ENCODE results near the gene AGAP1. TPM values are rescaled to one million over a fixed set of nuclear protein-coding genes. Genes with fewer than 3 reads are reported as not detected.

Gene AGAP1
- total and polyA plus RNA-seq, 4 donors: 2.0 to 8.5 (median 5.4) TPM

DNA sequence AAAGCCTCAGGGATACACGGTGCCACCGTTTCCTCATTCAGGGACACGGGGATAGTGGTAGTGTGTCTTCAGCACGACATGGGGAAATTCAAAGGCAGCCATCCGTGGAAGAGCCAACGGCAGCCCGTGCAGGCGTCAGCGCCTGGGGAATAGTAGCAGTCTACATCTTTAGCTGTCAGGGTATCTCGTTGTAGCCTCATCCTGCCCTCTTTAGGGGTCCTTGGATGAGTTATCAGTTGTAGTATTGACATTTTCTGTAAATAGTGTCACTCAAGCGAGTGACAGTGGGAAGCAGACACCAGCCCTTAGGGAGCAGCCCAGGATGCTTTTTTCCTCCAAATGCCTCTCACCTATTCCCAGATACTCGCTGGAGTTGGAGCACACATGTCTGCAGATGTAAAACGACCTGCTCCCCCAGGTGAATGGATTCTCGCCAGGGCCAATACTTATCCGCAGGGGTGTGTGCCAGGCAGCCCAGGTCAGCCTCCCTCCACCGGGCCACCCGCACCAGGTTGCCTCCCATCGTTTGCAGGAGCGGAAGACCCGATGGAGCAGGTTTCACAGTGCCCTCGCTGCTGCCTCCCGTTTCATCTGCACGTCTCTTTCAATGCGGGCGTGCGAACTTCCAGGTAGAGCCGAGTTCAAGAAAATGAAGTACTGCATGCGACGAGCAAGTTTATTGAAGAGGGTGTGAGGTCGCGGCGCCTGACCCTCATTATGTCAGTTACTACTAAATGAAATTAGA is 41.0 kb downstream of the AGAP1 start (continued):
- TF ChIP-seq GABPA (IDR thresholded peaks at IDR 0.05 in 1 of 2, conservative IDR thresholded peaks at IDR 0.05 in 1 of 2): no peak
- no peak for TF ChIP-seq FOXA1 (IDR thresholded peaks at IDR 0.05)
- no peak for TF ChIP-seq HNF4G (IDR thresholded peaks at IDR 0.05)

DNA sequence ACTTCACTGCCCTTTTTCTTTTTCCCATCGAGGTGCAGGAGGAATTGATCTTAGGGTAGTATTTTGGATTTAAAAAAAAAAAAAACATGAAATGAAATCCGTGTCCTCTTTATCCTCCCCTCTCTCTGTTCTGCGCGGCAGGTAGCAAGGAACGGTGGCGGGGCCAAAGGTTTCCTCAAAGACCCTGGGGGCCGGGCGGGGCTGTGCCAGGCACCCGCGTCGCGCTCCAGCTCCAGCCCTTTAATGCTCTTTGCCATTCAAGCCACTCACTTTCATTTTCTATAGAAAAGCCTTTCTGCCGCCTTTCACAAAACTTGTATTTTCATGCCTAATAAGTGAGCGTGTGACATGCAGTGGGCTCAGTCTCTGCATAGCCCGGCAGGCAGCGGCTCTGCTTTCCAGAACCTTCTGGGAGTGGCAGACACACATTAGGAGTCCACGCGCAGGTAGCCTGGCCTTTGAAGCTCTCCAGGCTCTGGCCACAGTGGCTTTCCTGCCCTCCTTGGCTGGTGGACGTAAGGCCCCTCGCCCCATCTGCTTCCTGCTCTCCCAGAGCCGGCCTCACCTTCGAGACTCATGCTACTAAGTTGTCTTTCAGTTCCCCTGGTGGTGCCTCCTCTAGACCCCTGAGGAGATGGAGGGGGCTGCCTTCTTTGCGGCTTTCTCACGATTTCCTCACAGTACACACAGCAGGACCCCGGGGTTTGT is 41.7 kb downstream of the AGAP1 start:
- H3K27ac ChIP-seq (ENCODE audit: low read depth in 1 of 2, low read length in 2 of 2): no peak overlapping the region
- no peaks in the 10 kb centered on the region for H3K27me3 ChIP-seq (ENCODE audit: control insufficient read depth in 4 of 4, insufficient read depth in 4 of 4, low read length in 3 of 4)
- H3K36me3 ChIP-seq (ENCODE audit: control insufficient read depth in 4 of 4, insufficient read depth in 3 of 4, low read depth in 1 of 4, low read length in 3 of 4): no peaks in the 10 kb centered on the region
- TF ChIP-seq YY1 (IDR thresholded peaks at IDR 0.05) (no peak), RAD21 (IDR thresholded peaks at IDR 0.05) (no peak), NR2F2 (IDR thresholded peaks at IDR 0.05) (no peak), SP1 (IDR thresholded peaks at IDR 0.05) (no peak)
- no peak for DNase-seq (ENCODE audit: low spot score)
- 93% methylated on average over 25 of the region's 25 CpGs for WGBS
- H3K4me1 ChIP-seq (ENCODE audit: control insufficient read depth in 4 of 4, insufficient read depth in 4 of 4, low read length in 3 of 4): peaks cover 5 to 18% (median 8%) of the 10 kb centered on the region in 4 donors
- H3K9ac ChIP-seq (ENCODE audit: low read depth in 1 of 2, low read length in 2 of 2): no peak overlapping the region
- no peaks in the 10 kb centered on the region for H3K9me3 ChIP-seq (ENCODE audit: control insufficient read depth in 4 of 4, low read length in 3 of 4)
- no peak overlapping the region for H3K4me3 ChIP-seq (ENCODE audit: low read depth in 1 of 3, low read length in 3 of 3)

DNA sequence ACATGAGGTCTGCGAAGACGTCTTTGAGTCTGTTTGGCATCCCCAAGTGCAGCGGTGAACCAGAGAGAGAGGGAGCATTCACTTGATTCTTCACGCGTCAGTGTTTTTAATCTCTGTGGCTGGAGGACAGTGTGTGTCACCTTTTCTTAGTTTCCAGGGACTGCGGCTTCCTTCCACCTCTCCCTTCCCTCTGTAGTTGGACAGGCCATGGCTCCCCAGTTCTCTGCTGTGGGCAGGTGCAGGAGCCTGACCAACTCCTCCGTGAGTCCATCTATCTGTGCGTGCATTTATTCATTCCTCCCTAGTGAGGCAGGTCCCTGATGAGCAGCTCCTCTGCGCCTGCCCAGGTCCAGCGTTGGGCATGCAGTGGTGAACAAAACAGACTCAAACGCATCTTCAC is 42.9 kb downstream of the AGAP1 start:
- WGBS: 98% methylated on average over 11 of the region's 11 CpGs

More for the DNA sequence above, 42.9 kb downstream of the AGAP1 start:
- Histone ChIP-seq H3K27ac (ENCODE audit: low read depth in 1 of 2, low read length in 2 of 2) (no peak overlapping the region), H3K4me1 (ENCODE audit: control insufficient read depth in 4 of 4, insufficient read depth in 4 of 4, low read length in 3 of 4) (peaks cover 5 to 19% (median 9%) of the 10 kb centered on the region in 4 donors), H3K9me3 (ENCODE audit: control insufficient read depth in 4 of 4, low read length in 3 of 4) (no peaks in the 10 kb centered on the region), H3K36me3 (ENCODE audit: control insufficient read depth in 4 of 4, insufficient read depth in 3 of 4, low read depth in 1 of 4, low read length in 3 of 4) (no peaks in the 10 kb centered on the region), H3K4me3 (ENCODE audit: low read depth in 1 of 3, low read length in 3 of 3) (no peak overlapping the region), H3K9ac (ENCODE audit: low read depth in 1 of 2, low read length in 2 of 2) (no peak overlapping the region), H3K27me3 (ENCODE audit: control insufficient read depth in 4 of 4, insufficient read depth in 4 of 4, low read length in 3 of 4) (no peaks in the 10 kb centered on the region)
- no peak for DNase-seq (ENCODE audit: low spot score)
- TF ChIP-seq RAD21 (IDR thresholded peaks at IDR 0.05) (no peak), GABPA (IDR thresholded peaks at IDR 0.05 in 1 of 2, conservative IDR thresholded peaks at IDR 0.05 in 1 of 2) (no peak), FOXA1 (IDR thresholded peaks at IDR 0.05) (no peak), TAF1 (conservative IDR thresholded peaks at IDR 0.05) (no peak), HNF4G (IDR thresholded peaks at IDR 0.05) (no peak), HNF4A (conservative IDR thresholded peaks at IDR 0.05) (no peak), EGR1 (IDR thresholded peaks at IDR 0.05; ENCODE audit: low read depth in 2 of 2) (no peak), RXRA (IDR thresholded peaks at IDR 0.05) (no peak), SP1 (IDR thresholded peaks at IDR 0.05) (no peak), JUND (IDR thresholded peaks at IDR 0.05) (no peak), NR2F2 (IDR thresholded peaks at IDR 0.05) (no peak), YY1 (IDR thresholded peaks at IDR 0.05) (no peak), FOXA2 (IDR thresholded peaks at IDR 0.05) (no peak)
- TF ChIP-seq, protein P1, sequence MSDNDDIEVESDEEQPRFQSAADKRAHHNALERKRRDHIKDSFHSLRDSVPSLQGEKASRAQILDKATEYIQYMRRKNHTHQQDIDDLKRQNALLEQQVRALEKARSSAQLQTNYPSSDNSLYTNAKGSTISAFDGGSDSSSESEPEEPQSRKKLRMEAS (IDR thresholded peaks at IDR 0.05): no peak
- TF ChIP-seq, protein P2, sequence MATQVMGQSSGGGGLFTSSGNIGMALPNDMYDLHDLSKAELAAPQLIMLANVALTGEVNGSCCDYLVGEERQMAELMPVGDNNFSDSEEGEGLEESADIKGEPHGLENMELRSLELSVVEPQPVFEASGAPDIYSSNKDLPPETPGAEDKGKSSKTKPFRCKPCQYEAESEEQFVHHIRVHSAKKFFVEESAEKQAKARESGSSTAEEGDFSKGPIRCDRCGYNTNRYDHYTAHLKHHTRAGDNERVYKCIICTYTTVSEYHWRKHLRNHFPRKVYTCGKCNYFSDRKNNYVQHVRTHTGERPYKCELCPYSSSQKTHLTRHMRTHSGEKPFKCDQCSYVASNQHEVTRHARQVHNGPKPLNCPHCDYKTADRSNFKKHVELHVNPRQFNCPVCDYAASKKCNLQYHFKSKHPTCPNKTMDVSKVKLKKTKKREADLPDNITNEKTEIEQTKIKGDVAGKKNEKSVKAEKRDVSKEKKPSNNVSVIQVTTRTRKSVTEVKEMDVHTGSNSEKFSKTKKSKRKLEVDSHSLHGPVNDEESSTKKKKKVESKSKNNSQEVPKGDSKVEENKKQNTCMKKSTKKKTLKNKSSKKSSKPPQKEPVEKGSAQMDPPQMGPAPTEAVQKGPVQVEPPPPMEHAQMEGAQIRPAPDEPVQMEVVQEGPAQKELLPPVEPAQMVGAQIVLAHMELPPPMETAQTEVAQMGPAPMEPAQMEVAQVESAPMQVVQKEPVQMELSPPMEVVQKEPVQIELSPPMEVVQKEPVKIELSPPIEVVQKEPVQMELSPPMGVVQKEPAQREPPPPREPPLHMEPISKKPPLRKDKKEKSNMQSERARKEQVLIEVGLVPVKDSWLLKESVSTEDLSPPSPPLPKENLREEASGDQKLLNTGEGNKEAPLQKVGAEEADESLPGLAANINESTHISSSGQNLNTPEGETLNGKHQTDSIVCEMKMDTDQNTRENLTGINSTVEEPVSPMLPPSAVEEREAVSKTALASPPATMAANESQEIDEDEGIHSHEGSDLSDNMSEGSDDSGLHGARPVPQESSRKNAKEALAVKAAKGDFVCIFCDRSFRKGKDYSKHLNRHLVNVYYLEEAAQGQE (IDR thresholded peaks at IDR 0.05): no peak
- TF ChIP-seq, protein P3, sequence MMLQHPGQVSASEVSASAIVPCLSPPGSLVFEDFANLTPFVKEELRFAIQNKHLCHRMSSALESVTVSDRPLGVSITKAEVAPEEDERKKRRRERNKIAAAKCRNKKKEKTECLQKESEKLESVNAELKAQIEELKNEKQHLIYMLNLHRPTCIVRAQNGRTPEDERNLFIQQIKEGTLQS (IDR thresholded peaks at IDR 0.05): no peak
- TF ChIP-seq, protein P4, sequence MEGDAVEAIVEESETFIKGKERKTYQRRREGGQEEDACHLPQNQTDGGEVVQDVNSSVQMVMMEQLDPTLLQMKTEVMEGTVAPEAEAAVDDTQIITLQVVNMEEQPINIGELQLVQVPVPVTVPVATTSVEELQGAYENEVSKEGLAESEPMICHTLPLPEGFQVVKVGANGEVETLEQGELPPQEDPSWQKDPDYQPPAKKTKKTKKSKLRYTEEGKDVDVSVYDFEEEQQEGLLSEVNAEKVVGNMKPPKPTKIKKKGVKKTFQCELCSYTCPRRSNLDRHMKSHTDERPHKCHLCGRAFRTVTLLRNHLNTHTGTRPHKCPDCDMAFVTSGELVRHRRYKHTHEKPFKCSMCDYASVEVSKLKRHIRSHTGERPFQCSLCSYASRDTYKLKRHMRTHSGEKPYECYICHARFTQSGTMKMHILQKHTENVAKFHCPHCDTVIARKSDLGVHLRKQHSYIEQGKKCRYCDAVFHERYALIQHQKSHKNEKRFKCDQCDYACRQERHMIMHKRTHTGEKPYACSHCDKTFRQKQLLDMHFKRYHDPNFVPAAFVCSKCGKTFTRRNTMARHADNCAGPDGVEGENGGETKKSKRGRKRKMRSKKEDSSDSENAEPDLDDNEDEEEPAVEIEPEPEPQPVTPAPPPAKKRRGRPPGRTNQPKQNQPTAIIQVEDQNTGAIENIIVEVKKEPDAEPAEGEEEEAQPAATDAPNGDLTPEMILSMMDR (IDR thresholded peaks at IDR 0.05; ENCODE audit: low read depth, low read length, missing input control): no peak
- TF ChIP-seq, protein P5, sequence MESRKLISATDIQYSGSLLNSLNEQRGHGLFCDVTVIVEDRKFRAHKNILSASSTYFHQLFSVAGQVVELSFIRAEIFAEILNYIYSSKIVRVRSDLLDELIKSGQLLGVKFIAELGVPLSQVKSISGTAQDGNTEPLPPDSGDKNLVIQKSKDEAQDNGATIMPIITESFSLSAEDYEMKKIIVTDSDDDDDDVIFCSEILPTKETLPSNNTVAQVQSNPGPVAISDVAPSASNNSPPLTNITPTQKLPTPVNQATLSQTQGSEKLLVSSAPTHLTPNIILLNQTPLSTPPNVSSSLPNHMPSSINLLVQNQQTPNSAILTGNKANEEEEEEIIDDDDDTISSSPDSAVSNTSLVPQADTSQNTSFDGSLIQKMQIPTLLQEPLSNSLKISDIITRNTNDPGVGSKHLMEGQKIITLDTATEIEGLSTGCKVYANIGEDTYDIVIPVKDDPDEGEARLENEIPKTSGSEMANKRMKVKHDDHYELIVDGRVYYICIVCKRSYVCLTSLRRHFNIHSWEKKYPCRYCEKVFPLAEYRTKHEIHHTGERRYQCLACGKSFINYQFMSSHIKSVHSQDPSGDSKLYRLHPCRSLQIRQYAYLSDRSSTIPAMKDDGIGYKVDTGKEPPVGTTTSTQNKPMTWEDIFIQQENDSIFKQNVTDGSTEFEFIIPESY (IDR thresholded peaks at IDR 0.05): no peak

Measured in liver (tissue), 9 donors.